WERI-Rb-1 (cell line): Measurements from ENCODE around the gene APAF1.

Experiments used
- DNase-seq: peaks from one replicate; pipeline ENCODE4 v3.0.0-alpha.2; 2020
- H3K27ac ChIP-seq: fragments of 250-450 bp; sonication (Bioruptor Pico); 2 replicates; pipeline ENCODE4 v1.5.1; 2020; ENCODE audit warnings: mild to moderate bottlenecking, moderate library complexity
- H3K27me3 ChIP-seq: fragments of 250-450 bp; sonication (Bioruptor Pico); 2 replicates; pipeline ENCODE4 v1.5.1; 2021; ENCODE audit warnings: mild to moderate bottlenecking, low read depth, moderate library complexity; ENCODE audit not compliant: insufficient read depth, severe bottlenecking
- H3K36me3 ChIP-seq: fragments of 250-450 bp; sonication (Bioruptor Pico); 2 replicates; pipeline ENCODE4 v1.5.1; 2020; ENCODE audit warnings: mild to moderate bottlenecking, moderate library complexity
- H3K4me3 ChIP-seq: 2 replicates; pipeline ENCODE4 v1.5.1; 2011; ENCODE audit warnings: low read depth, mild to moderate bottlenecking, control low read depth, low read length
- H3K9me3 ChIP-seq: fragments of 250-450 bp; sonication (Bioruptor Pico); 2 replicates; pipeline ENCODE4 v1.5.1; 2021; ENCODE audit warnings: mild to moderate bottlenecking, moderate library complexity; ENCODE audit not compliant: severe bottlenecking
- TF ChIP-seq, protein P1 (sequence below): IDR thresholded peaks from 2 replicates; pipeline ENCODE4 v1.5.1; 2011; ENCODE audit warnings: low read depth, mild to moderate bottlenecking, control low read depth, inconsistent platforms, low read length

The APAF1 gene

DNA sequence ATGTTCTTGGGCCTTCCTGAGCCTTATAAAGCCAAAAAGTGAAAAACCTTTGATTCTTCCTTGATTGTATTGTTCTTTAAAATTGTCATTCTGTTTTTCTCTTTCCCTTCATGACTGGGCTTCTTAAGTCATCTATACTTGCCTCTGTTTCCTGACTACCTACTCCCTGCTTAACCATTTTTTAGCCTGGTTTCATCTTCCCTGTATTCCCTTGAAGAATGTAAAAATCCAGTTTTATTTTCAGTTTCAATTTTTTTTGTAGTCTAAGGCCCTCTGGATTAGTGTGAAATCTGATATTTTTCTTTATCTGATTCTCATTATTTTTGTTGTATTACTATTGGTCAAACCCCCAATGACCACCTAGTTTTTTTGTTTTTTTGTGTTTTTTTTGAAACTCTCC is 46.3 kb downstream of the APAF1 start:
- no peaks in the 10 kb centered on the region for H3K9me3 ChIP-seq
- H3K27me3 ChIP-seq: no peaks in the 10 kb centered on the region
- peaks cover 30% of the 10 kb centered on the region for H3K36me3 ChIP-seq
- TF ChIP-seq, protein P1, sequence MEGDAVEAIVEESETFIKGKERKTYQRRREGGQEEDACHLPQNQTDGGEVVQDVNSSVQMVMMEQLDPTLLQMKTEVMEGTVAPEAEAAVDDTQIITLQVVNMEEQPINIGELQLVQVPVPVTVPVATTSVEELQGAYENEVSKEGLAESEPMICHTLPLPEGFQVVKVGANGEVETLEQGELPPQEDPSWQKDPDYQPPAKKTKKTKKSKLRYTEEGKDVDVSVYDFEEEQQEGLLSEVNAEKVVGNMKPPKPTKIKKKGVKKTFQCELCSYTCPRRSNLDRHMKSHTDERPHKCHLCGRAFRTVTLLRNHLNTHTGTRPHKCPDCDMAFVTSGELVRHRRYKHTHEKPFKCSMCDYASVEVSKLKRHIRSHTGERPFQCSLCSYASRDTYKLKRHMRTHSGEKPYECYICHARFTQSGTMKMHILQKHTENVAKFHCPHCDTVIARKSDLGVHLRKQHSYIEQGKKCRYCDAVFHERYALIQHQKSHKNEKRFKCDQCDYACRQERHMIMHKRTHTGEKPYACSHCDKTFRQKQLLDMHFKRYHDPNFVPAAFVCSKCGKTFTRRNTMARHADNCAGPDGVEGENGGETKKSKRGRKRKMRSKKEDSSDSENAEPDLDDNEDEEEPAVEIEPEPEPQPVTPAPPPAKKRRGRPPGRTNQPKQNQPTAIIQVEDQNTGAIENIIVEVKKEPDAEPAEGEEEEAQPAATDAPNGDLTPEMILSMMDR: no peak
- H3K27ac ChIP-seq: no peak overlapping the region
- no peak overlapping the region for H3K4me3 ChIP-seq
- DNase-seq: no peak

DNA sequence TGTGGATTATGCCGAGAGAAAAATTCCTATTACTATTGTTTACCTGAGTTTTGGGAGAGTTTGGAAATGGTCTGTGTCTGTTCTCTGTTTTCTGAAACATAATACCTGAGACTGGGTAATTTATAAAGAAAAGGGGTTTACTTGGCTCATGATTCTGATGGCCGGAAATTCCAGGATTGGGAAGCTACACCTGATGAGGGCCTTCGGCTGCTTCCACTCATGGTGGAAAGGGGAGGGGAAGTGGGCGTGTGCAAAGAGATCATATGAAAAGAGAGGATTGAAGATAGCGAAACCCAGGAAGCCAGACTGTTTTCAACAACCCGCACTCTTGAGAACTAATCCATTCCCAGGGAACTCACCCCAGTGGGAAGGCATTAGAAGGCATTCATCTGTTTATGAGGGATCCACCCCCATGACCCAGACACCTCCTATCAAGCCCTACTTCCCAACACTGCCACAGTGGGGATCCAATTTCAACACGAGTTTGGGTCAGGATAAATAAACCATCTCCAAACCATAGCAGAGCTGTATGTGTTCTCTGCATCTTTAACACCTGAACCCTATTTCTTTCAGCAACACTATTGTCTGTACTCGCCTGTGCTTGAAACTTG is 51.1 kb downstream of the APAF1 start:
- Histone ChIP-seq H3K27me3 (no peaks in the 10 kb centered on the region), H3K27ac (no peak overlapping the region), H3K4me3 (no peak overlapping the region), H3K9me3 (no peaks in the 10 kb centered on the region), H3K36me3 (peaks cover 8% of the 10 kb centered on the region)
- DNase-seq: no peak
- TF ChIP-seq, protein P1: no peak

DNA sequence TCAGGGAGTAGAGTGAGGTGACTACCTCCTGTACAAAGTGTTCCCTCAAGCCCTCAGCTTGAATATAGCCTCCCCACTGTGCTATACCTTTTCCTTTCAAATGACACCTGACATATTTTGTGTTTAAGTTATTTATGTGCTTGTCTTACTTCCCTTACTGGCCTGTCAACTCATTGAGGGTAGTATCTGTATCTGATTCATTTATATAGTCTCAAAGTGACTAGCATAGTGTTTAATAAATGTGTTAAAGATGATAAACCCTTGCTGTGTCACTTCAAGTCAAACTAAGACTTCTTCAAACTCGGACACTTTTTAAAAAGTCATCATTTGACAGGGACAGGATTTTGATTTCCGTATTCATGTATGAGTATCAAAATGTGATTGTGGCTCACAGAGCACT is 52.1 kb downstream of the APAF1 start:
- no peak overlapping the region for H3K4me3 ChIP-seq
- no peak for DNase-seq
- no peaks in the 10 kb centered on the region for H3K9me3 ChIP-seq
- peaks cover 8% of the 10 kb centered on the region for H3K36me3 ChIP-seq
- TF ChIP-seq, protein P1: no peak
- no peaks in the 10 kb centered on the region for H3K27me3 ChIP-seq
- H3K27ac ChIP-seq: no peak overlapping the region

DNA sequence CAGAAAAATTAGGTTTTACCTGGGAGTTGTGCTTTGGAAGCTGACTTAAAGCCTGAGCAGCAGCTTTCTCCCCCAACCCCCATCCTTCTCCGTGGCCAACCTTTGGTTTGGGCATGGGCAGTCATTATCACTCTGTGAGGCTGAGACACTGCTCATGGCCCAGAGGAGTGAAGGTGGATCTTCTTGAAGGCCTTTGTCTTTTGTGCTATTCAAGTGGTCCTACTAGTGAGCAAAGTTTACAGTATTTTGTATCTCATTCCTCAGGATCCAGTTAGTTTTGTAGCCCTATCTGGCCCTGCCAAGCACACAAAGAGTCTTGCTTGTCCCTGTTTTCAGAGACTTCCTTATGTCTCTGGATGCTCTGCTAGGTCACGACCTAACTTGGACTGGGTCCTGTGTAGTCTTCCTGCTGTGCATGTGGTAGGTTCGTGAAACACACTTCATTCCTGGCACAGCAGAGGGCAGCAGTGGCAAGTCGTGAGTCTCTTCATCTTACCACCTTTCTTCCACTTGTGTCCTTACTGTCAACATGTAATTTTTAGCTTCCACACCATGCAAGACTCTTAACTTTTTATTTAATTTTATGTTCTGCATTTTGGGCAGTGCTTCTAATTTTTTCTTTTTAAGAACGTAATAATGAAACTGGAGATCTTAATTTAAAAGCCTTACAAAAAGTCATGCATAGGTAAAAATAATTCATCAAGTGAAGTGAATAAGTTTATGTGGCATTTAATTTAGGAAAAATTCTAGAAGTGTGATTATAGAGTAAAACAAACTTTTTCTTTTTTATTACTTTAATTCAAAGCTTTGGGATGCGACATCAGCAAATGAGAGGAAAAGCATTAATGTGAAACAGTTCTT is 53.7 kb downstream of the APAF1 start:
- H3K27ac ChIP-seq: no peak overlapping the region
- peaks cover 8% of the 10 kb centered on the region for H3K36me3 ChIP-seq
- peak; percentile 55 for DNase-seq
- H3K4me3 ChIP-seq: no peak overlapping the region
- no peaks in the 10 kb centered on the region for H3K9me3 ChIP-seq
- no peaks in the 10 kb centered on the region for H3K27me3 ChIP-seq
- TF ChIP-seq, protein P1: peak; percentile 84

DNA sequence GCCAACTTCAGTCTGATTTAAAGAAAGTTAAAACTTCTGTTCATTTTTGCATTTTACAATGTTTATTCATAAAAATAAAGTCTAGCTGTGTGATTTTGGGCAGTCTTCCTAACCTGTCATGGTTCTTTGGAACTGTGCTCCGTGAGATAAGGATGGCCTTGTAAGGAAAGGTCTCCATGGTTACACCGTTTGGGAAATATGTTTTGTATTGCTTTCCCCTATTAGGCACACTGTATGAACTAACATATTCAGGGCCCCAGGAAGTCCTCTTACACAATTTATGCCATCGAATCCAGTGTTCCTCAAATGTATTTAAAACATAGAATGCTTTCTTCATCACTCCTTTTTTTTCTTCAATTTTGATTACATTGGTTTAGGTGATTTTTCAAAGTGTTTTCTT is 54.5 kb downstream of the APAF1 start:
- Histone ChIP-seq H3K27me3 (no peaks in the 10 kb centered on the region), H3K27ac (no peak overlapping the region), H3K36me3 (peaks cover 8% of the 10 kb centered on the region), H3K4me3 (no peak overlapping the region), H3K9me3 (no peaks in the 10 kb centered on the region)
- TF ChIP-seq, protein P1: no peak
- no peak for DNase-seq
